ENCODE measurements around the gene ARL1.

- TF ChIP-seq SP3 (tag by site-specific recombination; IDR thresholded peaks at IDR 0.05) (peak; percentile 76), ZNF776 (tag by site-specific recombination; IDR thresholded peaks at IDR 0.05; ENCODE audit: borderline replicate concordance) (no peak), ZNF362 (tag by site-specific recombination; IDR thresholded peaks at IDR 0.05) (0 out of 2 replicates have a peak, but pooled peaks have one; percentile 11), ZNF423 (tag by site-specific recombination; IDR thresholded peaks at IDR 0.05) (peak; percentile 49; the same call in 1 of the 2 replicates), ZNF837 (tag by site-specific recombination; IDR thresholded peaks at IDR 0.05) (no peak), SP2 (tag by site-specific recombination; IDR thresholded peaks at IDR 0.05) (peak; percentile 75), ZNF121 (tag by site-specific recombination; IDR thresholded peaks at IDR 0.05) (no peak), CTCF (tag by site-specific recombination; IDR thresholded peaks at IDR 0.05) (peak; percentile 40; the same call in 1 of the 2 replicates), ZNF670 (tag by site-specific recombination; IDR thresholded peaks at IDR 0.05; ENCODE audit: low read depth) (no peak), ZBTB21 (tag by site-specific recombination; IDR thresholded peaks at IDR 0.05) (peak; percentile 17; the same call in 1 of the 2 replicates), ZNF701 (tag by site-specific recombination; IDR thresholded peaks at IDR 0.05) (no peak), ZNF558 (tag by site-specific recombination; IDR thresholded peaks at IDR 0.05) (no peak), SCRT2 (tag by site-specific recombination; IDR thresholded peaks at IDR 0.05) (no peak), ZNF324 (tag by site-specific recombination; IDR thresholded peaks at IDR 0.05) (0 out of 2 replicates have a peak, but pooled peaks have one; percentile 61)
Observed at GRCh38 chr12:101407436-101408345, at the start of gene ARL1.
